ENCODE data around the gene CORIN. TPM values are rescaled to one million over a fixed set of nuclear protein-coding genes. Genes with fewer than 3 reads are reported as not detected.

The CORIN gene, protein sequence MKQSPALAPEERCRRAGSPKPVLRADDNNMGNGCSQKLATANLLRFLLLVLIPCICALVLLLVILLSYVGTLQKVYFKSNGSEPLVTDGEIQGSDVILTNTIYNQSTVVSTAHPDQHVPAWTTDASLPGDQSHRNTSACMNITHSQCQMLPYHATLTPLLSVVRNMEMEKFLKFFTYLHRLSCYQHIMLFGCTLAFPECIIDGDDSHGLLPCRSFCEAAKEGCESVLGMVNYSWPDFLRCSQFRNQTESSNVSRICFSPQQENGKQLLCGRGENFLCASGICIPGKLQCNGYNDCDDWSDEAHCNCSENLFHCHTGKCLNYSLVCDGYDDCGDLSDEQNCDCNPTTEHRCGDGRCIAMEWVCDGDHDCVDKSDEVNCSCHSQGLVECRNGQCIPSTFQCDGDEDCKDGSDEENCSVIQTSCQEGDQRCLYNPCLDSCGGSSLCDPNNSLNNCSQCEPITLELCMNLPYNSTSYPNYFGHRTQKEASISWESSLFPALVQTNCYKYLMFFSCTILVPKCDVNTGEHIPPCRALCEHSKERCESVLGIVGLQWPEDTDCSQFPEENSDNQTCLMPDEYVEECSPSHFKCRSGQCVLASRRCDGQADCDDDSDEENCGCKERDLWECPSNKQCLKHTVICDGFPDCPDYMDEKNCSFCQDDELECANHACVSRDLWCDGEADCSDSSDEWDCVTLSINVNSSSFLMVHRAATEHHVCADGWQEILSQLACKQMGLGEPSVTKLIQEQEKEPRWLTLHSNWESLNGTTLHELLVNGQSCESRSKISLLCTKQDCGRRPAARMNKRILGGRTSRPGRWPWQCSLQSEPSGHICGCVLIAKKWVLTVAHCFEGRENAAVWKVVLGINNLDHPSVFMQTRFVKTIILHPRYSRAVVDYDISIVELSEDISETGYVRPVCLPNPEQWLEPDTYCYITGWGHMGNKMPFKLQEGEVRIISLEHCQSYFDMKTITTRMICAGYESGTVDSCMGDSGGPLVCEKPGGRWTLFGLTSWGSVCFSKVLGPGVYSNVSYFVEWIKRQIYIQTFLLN
- total RNA-seq, result 1 to 10 TPM in 1 of 6 donors, under 1 TPM in 5; 0.12 to 1.1 (median 0.34) TPM
- polyA plus RNA-seq, result under 1 TPM in 1 of 2 donors, not detected in 1; 0.05 TPM

DNA sequence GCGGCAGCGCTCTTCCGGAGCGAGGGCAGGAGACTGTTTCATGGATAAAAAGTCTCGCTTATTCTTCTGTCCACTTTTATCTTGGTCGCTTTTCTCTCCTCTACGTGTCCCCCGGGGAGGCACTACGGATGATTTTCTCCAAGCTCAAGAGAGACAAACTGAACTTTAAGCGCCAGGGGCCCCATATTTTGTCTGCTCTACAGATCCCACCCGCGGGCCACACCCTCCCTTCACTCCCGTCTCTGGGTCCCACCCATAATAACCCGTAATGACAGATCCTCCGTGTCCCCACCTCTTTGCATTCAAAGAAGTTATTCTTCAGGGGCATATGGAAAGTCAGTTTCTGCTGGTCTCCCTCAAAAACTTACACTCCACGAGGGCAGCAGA is at the start of gene CORIN:
CORIN (minus strand) TSS at position 160 of the 387 bp plus-strand sequence; CDS start at position 42, 118 bp downstream.
- no peak for DNase-seq
- intact Hi-C loops (cut with DNase I), result loop anchor here in 2 of 3 donors (10.0 kb wide), 3 partner anchors 133 to 163 kb away; no protein-coding TSS in a partner anchor
- H3K27ac ChIP-seq, result no peak within 1 kb of the TSS
- no peak for FAIRE-seq
- ATAC-seq, result no peak
- peaks cover 0 to under 1% (median 0%) of the 10 kb centered on the region in 4 donors for H3K27me3 ChIP-seq
- no peaks in the 10 kb centered on the region for H3K36me3 ChIP-seq
- 5 to 6% methylated on average over 16 of the region's 16 CpGs for WGBS, 2 donors
- no peaks in the 10 kb centered on the region for H3K9me3 ChIP-seq
- TF ChIP-seq, protein P1, sequence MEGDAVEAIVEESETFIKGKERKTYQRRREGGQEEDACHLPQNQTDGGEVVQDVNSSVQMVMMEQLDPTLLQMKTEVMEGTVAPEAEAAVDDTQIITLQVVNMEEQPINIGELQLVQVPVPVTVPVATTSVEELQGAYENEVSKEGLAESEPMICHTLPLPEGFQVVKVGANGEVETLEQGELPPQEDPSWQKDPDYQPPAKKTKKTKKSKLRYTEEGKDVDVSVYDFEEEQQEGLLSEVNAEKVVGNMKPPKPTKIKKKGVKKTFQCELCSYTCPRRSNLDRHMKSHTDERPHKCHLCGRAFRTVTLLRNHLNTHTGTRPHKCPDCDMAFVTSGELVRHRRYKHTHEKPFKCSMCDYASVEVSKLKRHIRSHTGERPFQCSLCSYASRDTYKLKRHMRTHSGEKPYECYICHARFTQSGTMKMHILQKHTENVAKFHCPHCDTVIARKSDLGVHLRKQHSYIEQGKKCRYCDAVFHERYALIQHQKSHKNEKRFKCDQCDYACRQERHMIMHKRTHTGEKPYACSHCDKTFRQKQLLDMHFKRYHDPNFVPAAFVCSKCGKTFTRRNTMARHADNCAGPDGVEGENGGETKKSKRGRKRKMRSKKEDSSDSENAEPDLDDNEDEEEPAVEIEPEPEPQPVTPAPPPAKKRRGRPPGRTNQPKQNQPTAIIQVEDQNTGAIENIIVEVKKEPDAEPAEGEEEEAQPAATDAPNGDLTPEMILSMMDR (IDR thresholded peaks at IDR 0.05), result no peak
- peaks cover 0 to 7% (median 5%) of the 10 kb centered on the region in 3 donors for H3K4me1 ChIP-seq
- H3K4me3 ChIP-seq, result peak within 1 kb of the TSS; percentile 14 to 58 (median 45)

DNA sequence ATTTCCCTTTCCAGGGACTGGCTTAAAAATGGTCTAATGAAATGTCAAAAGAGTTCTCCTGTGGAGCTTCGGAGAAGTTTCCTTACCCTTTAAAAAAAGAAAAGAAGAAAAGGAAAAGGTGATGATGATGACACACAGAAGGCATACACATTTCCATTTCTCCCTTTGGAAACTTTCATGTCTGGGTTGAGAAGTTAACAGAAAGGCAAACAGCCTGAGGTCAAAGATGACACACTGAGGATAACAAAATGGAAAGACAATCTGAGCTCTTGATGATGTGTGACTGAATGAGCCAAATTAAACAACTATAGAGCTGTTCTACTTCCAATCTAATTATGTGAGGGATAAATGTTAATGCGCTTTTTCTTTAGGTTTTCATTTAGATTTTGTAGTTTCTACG is 44.4 kb upstream of the CORIN start:
- intact Hi-C loops (cut with DNase I), result no loop called here
- TF ChIP-seq, protein P1 (IDR thresholded peaks at IDR 0.05), result no peak
- no peaks in the 10 kb centered on the region for H3K4me1 ChIP-seq
- H3K36me3 ChIP-seq, result peaks cover 0 to 41% (median 8%) of the 10 kb centered on the region in 3 donors
- ATAC-seq (no peak), DNase-seq (no peak), FAIRE-seq (no peak)
- H3K27ac ChIP-seq, result no peak overlapping the region
- 94 to 100% methylated on average over 3 of the region's 3 CpGs for WGBS, 2 donors
- H3K4me3 ChIP-seq, result no peak overlapping the region
- no peaks in the 10 kb centered on the region for H3K9me3 ChIP-seq
- no peaks in the 10 kb centered on the region for H3K27me3 ChIP-seq

DNA sequence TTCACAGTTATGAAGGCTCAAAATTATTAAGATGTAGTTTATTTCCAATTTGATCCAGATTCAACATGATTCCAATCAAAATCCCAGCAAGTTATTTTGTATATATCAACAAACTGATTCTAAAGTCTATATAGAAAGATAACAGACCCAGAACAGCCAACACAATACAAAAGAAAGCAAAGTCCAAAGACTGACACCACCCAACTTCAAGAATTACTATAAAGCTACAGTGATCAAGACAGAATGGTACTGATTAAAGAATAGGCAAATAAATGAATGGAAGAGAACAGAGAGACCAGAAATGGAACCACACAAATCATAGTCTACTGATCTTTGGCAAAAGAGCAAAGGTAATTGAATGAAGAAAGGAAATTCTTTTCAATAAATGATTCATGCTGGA is 41.6 kb upstream of the CORIN start:
- no peak overlapping the region for H3K27ac ChIP-seq
- TF ChIP-seq, protein P1 (IDR thresholded peaks at IDR 0.05), result no peak
- intact Hi-C loops (cut with DNase I), result no loop called here
- H3K36me3 ChIP-seq, result peaks cover 0 to 45% (median 9%) of the 10 kb centered on the region in 3 donors
- no peak overlapping the region for H3K4me3 ChIP-seq
- no peaks in the 10 kb centered on the region for H3K9me3 ChIP-seq
- no peak for FAIRE-seq
- H3K4me1 ChIP-seq, result no peaks in the 10 kb centered on the region
- H3K27me3 ChIP-seq, result no peaks in the 10 kb centered on the region
- no peak for DNase-seq
- ATAC-seq, result no peak

DNA sequence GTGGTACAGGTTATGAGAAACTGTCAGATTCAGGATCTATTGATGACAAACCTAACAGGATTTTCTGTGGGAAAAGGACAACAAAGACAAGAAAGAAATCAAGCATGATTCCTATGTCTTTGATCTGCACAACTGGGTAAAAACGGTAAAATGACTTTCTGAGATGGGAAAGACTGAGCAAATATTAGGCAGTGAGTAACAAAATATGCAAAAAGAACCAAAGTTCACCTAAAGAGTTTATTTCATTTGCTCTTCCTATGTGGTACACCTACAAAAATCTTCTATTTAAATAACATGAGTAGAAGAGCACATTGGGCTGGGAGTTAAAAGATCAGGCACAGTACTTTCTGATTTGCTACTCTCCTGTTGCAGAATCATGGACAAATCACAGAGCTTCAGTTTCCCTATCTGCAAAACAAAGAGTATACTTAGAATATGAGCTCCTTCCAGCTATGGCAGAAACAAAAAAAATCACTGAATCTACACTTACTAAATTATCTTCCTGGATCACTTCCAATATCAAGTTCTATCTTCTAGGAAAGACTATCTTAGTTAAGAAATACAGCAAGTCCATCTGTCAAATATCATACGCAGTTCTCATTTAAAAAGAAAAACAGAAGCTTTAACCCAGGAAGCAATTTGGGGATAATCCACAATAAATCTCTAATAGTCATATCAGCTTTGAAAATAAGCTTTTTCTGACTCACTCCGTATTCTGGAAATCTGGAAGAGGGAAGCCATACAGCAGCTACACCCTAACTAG is 39.1 kb upstream of the CORIN start:
- Histone ChIP-seq H3K9me3 (no peaks in the 10 kb centered on the region), H3K4me1 (no peaks in the 10 kb centered on the region), H3K27ac (no peak overlapping the region), H3K4me3 (no peak overlapping the region), H3K27me3 (no peaks in the 10 kb centered on the region), H3K36me3 (peaks cover 0 to 49% (median 18%) of the 10 kb centered on the region in 3 donors)
- WGBS, 2 donors, result 77 to 81% methylated on average over 3 of the region's 3 CpGs
- no peak for DNase-seq
- no peak for ATAC-seq
- FAIRE-seq, result no peak
- intact Hi-C loops (cut with DNase I), result no loop called here
- TF ChIP-seq, protein P1 (IDR thresholded peaks at IDR 0.05), result no peak
